ENCODE data around the gene YAP1.

Gene YAP1

DNA sequence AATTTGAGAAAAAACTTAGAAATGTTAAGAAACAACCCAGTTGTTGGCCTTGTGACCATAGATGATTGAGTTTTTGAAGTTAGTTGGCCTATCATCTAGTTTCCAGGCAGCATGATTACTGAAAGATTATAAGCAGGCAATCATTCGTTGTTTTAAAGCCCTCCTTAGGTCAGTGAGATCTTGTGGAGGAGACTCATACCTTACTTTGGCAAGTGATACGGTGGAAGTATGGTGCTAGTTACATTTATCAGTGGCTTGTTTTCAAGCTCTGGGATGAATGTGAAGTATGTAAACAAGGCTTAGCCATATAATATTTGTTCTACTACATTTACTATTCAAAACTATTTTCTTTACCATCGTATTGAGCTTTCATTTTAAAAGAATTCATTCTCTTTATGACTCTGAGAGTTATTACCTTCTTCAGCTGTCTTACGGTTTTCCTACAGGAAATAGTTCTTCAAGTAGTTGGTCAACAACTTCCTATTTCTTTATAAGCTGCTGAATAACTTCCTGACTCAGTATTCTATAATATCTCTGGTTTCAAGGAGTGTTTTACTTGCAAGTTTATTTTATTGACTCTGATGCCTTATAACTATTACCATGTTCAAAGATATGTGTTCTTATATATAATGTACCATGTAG is 7.3 kb downstream of the YAP1 start:
- no peak for DNase-seq (ENCODE audit: low spot score)

GRCh38 chr11:102118937-102119336 is 8.7 kb downstream of the YAP1 start:
- DNase-seq (ENCODE audit: low spot score): no peak

GRCh38 chr11:102119997-102120396 is 9.8 kb downstream of the YAP1 start:
- no peak for DNase-seq (ENCODE audit: low spot score)

DNA sequence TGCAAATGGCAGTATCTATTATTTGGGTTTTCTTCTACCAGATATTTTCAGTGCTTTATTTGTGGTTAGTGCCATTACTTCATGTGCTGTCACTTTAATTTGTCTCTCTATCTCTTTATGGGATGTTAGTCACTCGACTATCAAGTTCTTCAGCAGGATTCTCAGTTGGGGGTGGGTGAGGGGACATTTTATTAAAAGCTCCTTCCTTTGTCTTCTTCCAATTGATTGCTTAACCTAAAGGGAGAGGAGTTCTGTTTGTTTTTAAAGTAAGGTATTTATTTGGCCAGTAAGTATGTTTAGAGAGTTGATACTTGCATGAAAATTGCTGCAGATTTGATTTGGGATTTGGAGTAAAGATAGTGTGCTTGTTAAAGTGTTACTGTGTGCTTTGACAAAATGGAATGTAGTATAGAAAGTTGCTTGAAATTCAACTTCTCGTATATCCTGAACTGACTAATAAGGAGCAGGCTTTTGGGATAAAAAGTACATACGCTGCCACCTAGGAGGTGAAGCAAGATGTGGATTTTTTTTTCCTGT is 10.3 kb downstream of the YAP1 start:
- no peak for DNase-seq (ENCODE audit: low spot score)

- no peak for DNase-seq (ENCODE audit: low spot score)
Observed at GRCh38 chr11:102121329-102121728, 11.1 kb downstream of the YAP1 start.

DNA sequence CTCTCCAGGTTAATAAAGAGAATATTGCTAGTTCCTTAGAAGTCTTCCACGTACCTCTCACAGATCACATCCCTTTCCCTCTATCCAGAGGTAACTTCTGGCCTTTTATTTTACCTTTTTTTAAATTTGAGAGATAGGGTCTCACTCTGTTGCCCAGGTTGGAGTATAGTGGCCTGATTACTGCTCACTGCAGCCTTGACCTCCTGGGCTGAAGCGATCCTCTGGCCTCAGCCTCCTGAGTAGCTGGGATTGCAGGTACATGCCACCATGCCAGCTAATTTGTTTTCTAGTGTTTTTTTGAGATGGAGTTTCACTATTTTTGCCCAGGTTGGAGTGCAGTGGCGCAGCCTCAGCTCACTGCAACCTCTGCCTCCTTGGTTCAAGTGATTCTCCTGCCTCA is 24.4 kb downstream of the YAP1 start:
- DNase-seq (ENCODE audit: low spot score): no peak

DNA sequence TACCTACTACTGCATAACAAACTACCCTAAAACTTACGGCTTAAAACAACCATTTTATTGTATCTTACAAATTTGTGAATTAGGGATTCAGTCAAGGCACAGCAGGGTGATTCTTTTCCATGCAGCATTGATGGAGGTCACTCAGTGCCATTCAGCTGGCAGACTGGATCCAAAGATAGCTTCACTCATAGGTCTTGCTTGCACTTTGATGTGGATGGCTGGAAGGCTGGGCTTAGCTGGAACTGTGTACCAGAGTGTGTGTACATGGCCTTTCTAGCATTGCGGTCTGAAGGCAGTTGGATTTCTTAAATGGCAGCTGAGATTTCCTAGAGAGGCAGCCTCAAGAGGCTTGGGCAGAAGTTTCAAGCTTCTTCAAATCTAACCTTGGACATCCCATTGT is 25.0 kb downstream of the YAP1 start:
- no peak for DNase-seq (ENCODE audit: low spot score)

- DNase-seq (ENCODE audit: low spot score): no peak
Observed at GRCh38 chr11:102138223-102138622, 28.0 kb downstream of the YAP1 start.

GRCh38 chr11:102138670-102139069 is 28.4 kb downstream of the YAP1 start:
- DNase-seq (ENCODE audit: low spot score): no peak

DNA sequence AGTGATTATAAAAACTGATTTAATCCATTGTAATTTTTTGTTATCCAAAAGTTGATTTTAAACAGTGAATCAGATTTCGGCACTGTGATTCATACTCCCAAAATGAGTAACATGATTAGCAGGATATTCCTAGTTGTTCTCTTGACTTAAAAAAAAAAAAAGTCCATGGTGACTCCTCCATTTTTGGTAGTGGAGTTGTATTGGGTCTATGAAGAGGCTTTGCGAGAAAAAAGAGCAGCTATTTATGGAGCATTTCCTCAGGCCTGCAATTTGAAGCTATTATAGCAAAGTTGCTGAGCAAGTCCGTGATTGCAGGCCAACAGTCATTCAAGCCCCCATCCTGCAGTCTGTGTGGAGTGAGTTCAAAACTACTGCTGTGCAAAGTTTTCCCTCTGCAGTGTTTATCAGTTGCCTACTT is 28.8 kb downstream of the YAP1 start:
- no peak for DNase-seq (ENCODE audit: low spot score)

DNA sequence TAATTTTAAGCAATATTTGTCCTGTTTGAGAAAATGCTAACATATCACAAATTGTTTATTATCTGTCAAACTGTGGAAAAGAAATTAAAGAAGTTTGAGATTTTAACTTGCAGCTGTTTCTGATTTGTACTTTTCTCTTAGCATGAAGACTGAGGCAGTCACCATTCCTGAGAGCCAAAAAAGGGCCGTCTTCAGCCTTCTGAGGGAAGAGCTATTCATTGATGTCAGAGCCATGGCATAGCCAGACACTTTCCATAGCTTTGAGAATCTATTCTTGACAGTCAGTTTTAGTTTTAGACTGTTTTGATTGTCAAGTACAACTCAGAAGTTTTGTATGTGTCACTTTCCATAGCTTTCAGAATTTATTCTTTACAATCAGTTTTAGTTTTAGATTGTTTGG is 32.1 kb downstream of the YAP1 start:
- DNase-seq (ENCODE audit: low spot score): no peak

DNA sequence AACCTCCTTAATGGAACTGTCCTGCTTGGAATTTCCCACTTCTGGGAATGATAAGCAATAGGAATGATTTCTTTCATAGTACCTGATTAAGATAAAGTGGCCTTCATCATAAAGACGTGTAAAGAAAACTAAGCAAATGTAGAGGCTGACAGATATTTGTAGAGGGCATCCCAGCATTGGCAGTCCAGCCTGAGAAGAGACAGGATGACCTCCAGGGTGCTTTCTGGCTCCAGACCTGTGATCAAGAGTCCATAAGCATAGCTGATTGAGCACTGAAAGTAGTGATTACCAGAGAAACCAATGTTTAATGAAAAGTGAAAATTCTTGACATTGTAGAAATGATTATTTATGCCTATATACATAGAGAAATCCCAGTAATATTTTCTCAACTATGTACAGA is 33.6 kb downstream of the YAP1 start:
- no peak for DNase-seq (ENCODE audit: low spot score)

GRCh38 chr11:102144357-102145355 is 34.4 kb downstream of the YAP1 start:
- no peak for DNase-seq (ENCODE audit: low spot score)

- no peak for DNase-seq (ENCODE audit: low spot score)
Observed at GRCh38 chr11:102147015-102147414, 36.8 kb downstream of the YAP1 start.

GRCh38 chr11:102147632-102148031 is 37.4 kb downstream of the YAP1 start:
- DNase-seq (ENCODE audit: low spot score): no peak

GRCh38 chr11:102148059-102148458 is 37.8 kb downstream of the YAP1 start:
- no peak for DNase-seq (ENCODE audit: low spot score)

DNA sequence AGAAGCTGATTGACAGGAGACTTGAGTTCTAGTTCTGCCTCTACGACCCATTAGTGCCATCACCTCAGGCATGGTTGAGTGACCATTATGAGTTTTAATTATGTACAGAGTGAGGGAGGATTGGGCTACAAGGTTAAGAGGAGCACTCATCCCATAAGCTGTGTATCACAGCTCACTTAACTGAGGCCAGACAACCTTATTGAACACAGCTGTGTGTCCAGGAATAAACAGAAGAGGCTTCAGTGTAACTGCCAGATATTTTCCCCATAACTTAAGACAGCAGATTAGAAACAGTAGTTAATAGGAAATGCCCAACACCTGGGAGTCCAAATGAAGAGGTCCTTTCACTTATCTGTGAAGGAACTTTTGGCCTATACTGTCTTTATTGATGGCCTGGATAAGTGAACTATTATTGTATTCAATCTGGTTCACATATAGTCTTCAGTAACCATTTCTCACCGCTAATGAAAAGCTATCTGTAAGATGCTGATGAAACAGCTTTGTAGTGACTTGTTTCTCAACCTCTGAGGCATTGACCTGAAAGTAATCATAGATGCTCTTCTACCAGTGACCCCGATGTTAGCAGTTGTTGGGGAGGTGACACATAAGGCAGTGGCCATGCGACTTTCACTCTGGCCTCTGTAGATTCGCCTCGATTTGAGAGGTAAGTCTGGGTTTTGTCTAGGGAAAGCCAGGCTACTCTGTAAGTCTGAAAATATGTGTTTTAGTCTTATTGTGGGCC is 41.7 kb downstream of the YAP1 start:
- no peak for DNase-seq (ENCODE audit: low spot score)

DNA sequence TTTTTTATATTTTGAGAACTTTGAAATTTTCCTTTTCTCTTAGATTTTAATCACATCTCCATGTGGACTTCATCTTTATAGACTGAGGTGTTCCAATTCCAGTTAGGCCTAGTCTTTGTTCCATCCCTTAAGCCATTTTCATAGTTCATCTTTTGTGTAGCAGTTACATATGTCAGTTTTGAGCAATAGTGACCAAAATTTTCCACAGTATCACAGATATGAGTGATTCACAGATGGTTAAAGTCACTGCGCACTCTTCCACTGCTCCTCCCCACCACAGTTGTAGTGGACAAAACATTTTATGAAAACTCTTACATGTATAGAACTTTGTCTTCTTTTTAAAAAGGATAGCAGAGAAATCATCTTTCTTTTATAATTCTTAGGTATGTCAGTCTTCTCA is 42.8 kb downstream of the YAP1 start:
- DNase-seq (ENCODE audit: low spot score): no peak

DNA sequence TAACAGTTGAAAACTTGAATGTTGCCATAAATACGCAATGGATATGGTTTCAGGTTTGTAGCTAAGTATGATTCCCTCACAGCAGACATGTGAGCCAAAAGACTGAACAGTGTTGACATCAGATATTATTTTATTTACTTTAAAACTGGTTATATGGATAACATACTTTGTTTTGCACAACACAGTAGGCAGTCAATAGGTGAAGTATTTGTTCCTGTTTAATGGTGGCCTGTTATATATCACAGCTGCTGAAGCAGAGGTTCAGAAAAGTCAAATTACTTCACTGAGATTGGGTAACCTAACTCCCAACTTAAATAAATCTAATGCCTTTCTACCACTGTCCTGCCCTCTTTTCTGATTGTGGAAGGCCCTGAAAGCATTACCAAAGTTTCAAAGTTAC is 44.6 kb downstream of the YAP1 start:
- DNase-seq (ENCODE audit: low spot score): no peak

DNA sequence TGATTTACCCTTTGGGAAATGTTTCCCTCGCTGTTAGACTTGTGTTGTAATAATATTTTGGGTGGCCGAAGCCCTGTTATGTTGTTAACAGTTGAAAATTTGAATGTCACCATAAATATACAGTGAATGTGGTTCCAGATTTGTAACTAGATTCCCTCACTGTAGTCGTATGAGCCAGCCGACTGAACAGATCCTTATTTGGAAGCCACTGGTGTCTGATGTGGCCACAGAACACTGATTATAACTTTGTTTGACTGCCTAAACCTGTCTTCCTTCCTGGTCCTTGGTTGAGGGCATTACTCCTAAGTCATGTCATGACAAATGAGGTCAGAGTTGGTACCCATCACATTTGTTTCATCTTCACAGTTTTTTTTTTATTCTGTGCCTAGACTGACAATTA is 45.4 kb downstream of the YAP1 start:
- no peak for DNase-seq (ENCODE audit: low spot score)

DNA sequence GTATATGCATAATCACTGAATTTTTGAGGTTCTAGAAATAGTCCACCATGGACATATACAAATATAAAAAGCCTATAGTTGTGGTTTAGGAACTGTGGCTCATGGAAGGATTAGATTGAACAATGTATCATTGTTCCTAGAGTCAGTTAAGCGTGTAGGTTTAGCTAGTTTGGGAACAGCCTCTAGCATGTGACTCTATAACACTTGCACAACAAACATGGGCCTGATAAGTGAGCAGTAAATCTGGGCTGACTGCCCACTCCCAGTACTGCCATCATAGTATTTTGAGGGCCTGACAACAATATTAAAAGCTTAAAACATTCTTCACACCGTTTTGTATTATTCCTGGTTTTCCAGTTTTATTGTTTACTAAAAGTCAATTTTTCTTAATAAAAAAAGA is 47.0 kb downstream of the YAP1 start:
- DNase-seq (ENCODE audit: low spot score): no peak

GRCh38 chr11:102158164-102158735 is 48.0 kb downstream of the YAP1 start:
- no peak for DNase-seq (ENCODE audit: low spot score)

All from CD4-positive, alpha-beta T cell treated with Interleukin-6 at 100 ng/mL for 8 hours (primary cell).